ENCODE results near the gene SGPP2. TPM values are rescaled to one million over a fixed set of nuclear protein-coding genes. Genes with fewer than 3 reads are reported as not detected.

SGPP2 gene
- total RNA-seq, 1 donor = not detected

DNA sequence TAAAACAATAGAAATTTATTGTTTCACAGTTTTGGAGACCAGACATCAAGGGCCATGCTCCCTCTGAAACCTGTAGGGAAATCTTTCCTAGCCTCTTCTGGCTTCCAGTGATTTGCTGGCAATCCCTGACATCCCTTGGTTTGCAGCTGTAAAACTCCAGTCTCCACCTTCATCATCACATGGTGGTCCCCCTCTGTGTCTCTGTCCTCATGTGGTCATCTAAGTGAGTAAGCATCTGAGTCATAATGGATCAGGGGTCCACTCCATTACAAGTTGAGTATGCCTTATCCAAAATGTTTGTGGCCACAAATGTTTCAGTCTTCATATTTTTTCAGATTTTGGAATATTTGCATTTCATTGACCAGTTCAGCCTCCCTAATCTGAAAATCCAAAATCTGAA, 5.6 kb upstream of the SGPP2 start:
- no peak overlapping the region for H3K4me3 ChIP-seq (ENCODE audit: low read depth, low read length)
- TF ChIP-seq CTCF (IDR thresholded peaks at IDR 0.05; ENCODE audit: insufficient read depth, low read length) = no peak
- no peak for DNase-seq (ENCODE audit: low read depth)

GRCh38 chr2:222420508-222420907, 3.8 kb upstream of the SGPP2 start:
- no peak overlapping the region for H3K4me3 ChIP-seq (ENCODE audit: low read depth, low read length)
- no peak for TF ChIP-seq CTCF (IDR thresholded peaks at IDR 0.05; ENCODE audit: insufficient read depth, low read length)
- no peak for DNase-seq (ENCODE audit: low read depth)

- TF ChIP-seq CTCF (IDR thresholded peaks at IDR 0.05; ENCODE audit: insufficient read depth, low read length) = no peak
- DNase-seq (ENCODE audit: low read depth) = no peak
- H3K4me3 ChIP-seq (ENCODE audit: low read depth, low read length) = no peak overlapping the region
Measured at GRCh38 chr2:222421626-222422025, 2.7 kb upstream of the SGPP2 start.

GRCh38 chr2:222423186-222423585, 1.2 kb upstream of the SGPP2 start:
- DNase-seq (ENCODE audit: low read depth) = no peak
- TF ChIP-seq CTCF (IDR thresholded peaks at IDR 0.05; ENCODE audit: insufficient read depth, low read length) = no peak
- H3K4me3 ChIP-seq (ENCODE audit: low read depth, low read length) = no peak overlapping the region

- no peak for TF ChIP-seq CTCF (IDR thresholded peaks at IDR 0.05; ENCODE audit: insufficient read depth, low read length)
- H3K4me3 ChIP-seq (ENCODE audit: low read depth, low read length) = no peak overlapping the region
- peak; percentile 2 for DNase-seq (ENCODE audit: low read depth)
Measured at GRCh38 chr2:222423632-222424275, 589 bp upstream of the SGPP2 start.

- H3K4me3 ChIP-seq (ENCODE audit: low read depth, low read length) = no peak overlapping the region
- TF ChIP-seq CTCF (IDR thresholded peaks at IDR 0.05; ENCODE audit: insufficient read depth, low read length) = no peak
- DNase-seq (ENCODE audit: low read depth) = no peak
Measured at GRCh38 chr2:222424729-222425671, 657 bp downstream of the SGPP2 start.
